Naive B cell (primary cell): ENCODE results near the gene ABL1. TPM values are rescaled to one million over a fixed set of nuclear protein-coding genes. Genes with fewer than 3 reads are reported as not detected.

ENCODE experiments used
- ATAC-seq, 2 donors: fragments of 150-1000 bp; cut with Tn5 transposase; 2 replicates each; pipeline ENCODE4 v1.10.0; 2021; ENCODE audit warnings: low read depth in 2 of 2, mild to moderate bottlenecking in 2 of 2, moderate library complexity in 2 of 2
- DNase-seq: peaks from one replicate; pipeline ENCODE4 v3.0.0; 2022
- H3K27ac Mint-ChIP-seq, 6 donors: one replicate each; pipeline ENCODE4 v1.8.0; 2020 to 2022; ENCODE audit warnings: mild to moderate bottlenecking in 6 of 6, mixed read lengths in 6 of 6, moderate library complexity in 5 of 6, inconsistent platforms in 2 of 6
- H3K27me3 Mint-ChIP-seq, 3 donors: one replicate each; pipeline ENCODE4 v1.8.0; 2021 to 2022; ENCODE audit warnings: mixed read lengths in 3 of 3, mild to moderate bottlenecking in 1 of 3
- H3K36me3 Mint-ChIP-seq, 2 donors: one replicate each; pipeline ENCODE4 v1.8.0; 2020 to 2022; ENCODE audit warnings: mixed read lengths in 2 of 2, inconsistent platforms in 1 of 2, mild to moderate bottlenecking in 1 of 2
- H3K4me1 Mint-ChIP-seq, 3 donors: one replicate each; pipeline ENCODE4 v1.8.0; 2020 to 2022; ENCODE audit warnings: mixed read lengths in 3 of 3, inconsistent platforms in 1 of 3, mild to moderate bottlenecking in 1 of 3, moderate library complexity in 1 of 3
- H3K4me3 Mint-ChIP-seq, 8 donors: one replicate each; pipeline ENCODE4 v1.8.0; 2020 to 2022; ENCODE audit warnings: mild to moderate bottlenecking in 8 of 8, mixed read lengths in 8 of 8, moderate library complexity in 8 of 8, inconsistent platforms in 2 of 8
- H3K9me3 Mint-ChIP-seq, 7 donors: one replicate each; pipeline ENCODE4 v1.8.0; 2020 to 2022; ENCODE audit warnings: mixed read lengths in 7 of 7, mild to moderate bottlenecking in 5 of 7, inconsistent platforms in 2 of 7, moderate library complexity in 1 of 7
- polyA plus RNA-seq, 6 donors: library from polyadenylated mRNA; unstranded; fragments of 300-500 nt; fragmentation: Illumina TruSeq; gene quantifications; one replicate each; pipeline ENCODE4 v1.2.3, GENCODE V29; 2021; ENCODE audit warnings: low read depth in 6 of 6

The ABL1 gene
- polyA plus RNA-seq, 6 donors from 2014 or later, result 1.2 to 18.9 (median 9.4) TPM

- peaks cover 0 to 12% (median 6%) of the 10 kb centered on the region in 7 donors for H3K9me3 Mint-ChIP-seq
- peak overlapping the region in 6 of 8 donors; percentile 79 to 95 (median 92) for H3K4me3 Mint-ChIP-seq
- H3K27me3 Mint-ChIP-seq, result no peaks in the 10 kb centered on the region
- no peak for ATAC-seq
- H3K4me1 Mint-ChIP-seq, result peaks cover 31 to 42% (median 34%) of the 10 kb centered on the region in 3 donors
- peaks cover 5 to 14% of the 10 kb centered on the region in 2 donors for H3K36me3 Mint-ChIP-seq
- DNase-seq, result no peak
- peak overlapping the region in 3 of 6 donors; percentile 65 to 98 (median 94) for H3K27ac Mint-ChIP-seq
Measured at GRCh38 chr9:130833031-130833990, 1.7 kb upstream of the ABL1 start.

DNA sequence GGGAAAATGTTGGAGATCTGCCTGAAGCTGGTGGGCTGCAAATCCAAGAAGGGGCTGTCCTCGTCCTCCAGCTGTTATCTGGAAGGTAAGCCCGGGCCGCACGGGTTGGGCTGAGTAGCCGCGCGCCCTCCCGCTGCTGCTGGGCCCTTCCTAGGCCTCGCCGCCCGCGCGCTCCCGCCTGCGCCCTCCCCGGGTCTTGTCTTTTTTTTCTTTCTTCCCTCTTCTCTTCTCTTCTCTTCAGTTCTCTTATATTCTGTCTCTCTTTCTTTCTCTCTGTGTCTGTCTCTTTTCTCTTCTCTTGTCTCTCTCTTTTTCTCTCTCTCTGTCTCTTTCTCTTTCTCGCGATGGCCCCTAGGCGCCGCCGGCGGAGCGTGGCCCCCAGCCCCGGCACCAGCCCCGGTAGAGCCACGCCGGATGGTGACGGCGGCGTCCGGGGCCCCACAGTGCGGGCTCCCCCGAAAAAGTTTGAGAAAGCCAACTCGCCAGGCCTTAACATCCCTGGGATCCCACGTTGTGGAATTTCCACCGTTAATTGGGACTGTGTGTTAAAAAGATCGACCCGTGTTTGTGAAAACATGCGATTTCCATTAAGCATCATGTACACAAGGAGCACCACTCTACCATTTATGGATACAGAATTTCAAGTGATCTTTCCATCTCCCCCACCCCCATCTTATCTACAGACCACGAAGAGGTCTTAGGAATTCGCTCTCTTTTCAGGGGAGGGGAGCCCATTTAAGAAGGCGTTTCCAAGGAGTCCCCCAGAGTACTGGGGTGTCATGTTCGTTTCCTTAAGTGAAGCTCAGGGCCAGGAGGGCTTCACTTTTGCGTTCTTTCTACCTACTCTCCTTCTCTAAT lies 616 bp downstream of the ABL1 start:
- peaks cover 0 to 8% of the 10 kb centered on the region in 2 donors for H3K36me3 Mint-ChIP-seq
- peak overlapping the region; percentile 80 to 98 (median 94) for H3K27ac Mint-ChIP-seq
- peak; percentile 23 for DNase-seq
- H3K4me3 Mint-ChIP-seq, result peak overlapping the region; percentile 85 to 99 (median 96)
- H3K9me3 Mint-ChIP-seq, result no peaks in the 10 kb centered on the region
- H3K27me3 Mint-ChIP-seq, result no peaks in the 10 kb centered on the region
- peak; percentile 33 to 44 for ATAC-seq
- peaks cover 40 to 57% (median 43%) of the 10 kb centered on the region in 3 donors for H3K4me1 Mint-ChIP-seq

DNA sequence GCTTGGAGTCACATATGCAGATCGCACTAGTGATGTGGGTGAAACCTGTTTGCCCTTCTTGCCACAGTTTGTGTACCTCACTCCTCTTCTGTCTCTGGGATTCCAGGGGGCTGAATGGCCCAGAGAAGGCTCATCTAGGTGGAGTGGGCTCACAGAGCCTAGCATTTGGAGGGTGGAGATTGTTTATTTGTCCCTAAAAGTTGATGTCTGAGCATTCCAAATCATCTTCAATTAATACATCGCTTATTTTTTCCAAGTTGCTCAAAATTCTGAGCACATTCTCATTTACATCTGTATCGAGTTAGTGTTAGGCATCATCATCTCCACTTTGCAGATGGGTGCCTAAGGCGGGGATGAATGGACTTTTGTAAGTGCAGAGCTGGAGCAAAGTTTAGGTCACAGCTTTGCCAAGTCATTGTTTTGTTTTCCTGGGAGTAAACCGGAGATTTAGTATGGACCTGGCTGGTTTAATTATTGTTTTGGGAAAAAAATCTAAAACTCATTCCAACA lies 2.0 kb downstream of the ABL1 start:
- Mint-ChIP-seq H3K9me3 (no peaks in the 10 kb centered on the region), H3K4me3 (peak overlapping the region in 7 of 8 donors; percentile 76 to 96 (median 94)), H3K4me1 (peaks cover 38 to 64% (median 45%) of the 10 kb centered on the region in 3 donors), H3K36me3 (peaks cover 0 to 8% of the 10 kb centered on the region in 2 donors), H3K27me3 (no peaks in the 10 kb centered on the region), H3K27ac (peak overlapping the region in 2 of 6 donors; percentile 56 to 94)
- no peak for DNase-seq
- ATAC-seq, result no peak

- no peaks in the 10 kb centered on the region for H3K27me3 Mint-ChIP-seq
- DNase-seq (no peak), ATAC-seq (no peak)
- H3K4me3 Mint-ChIP-seq, result peak overlapping the region in 1 of 8 donors; percentile 95
- peaks cover 0 to 8% of the 10 kb centered on the region in 2 donors for H3K36me3 Mint-ChIP-seq
- H3K4me1 Mint-ChIP-seq, result peaks cover 41 to 59% (median 50%) of the 10 kb centered on the region in 3 donors
- no peak overlapping the region for H3K27ac Mint-ChIP-seq
- no peaks in the 10 kb centered on the region for H3K9me3 Mint-ChIP-seq
Measured at GRCh38 chr9:130837643-130838042, 2.6 kb downstream of the ABL1 start.

- Mint-ChIP-seq H3K27me3 (no peaks in the 10 kb centered on the region), H3K9me3 (no peaks in the 10 kb centered on the region), H3K4me3 (peak overlapping the region in 1 of 8 donors; percentile 67), H3K36me3 (peaks cover 0 to 8% of the 10 kb centered on the region in 2 donors), H3K4me1 (peaks cover 33 to 63% (median 57%) of the 10 kb centered on the region in 3 donors), H3K27ac (peak overlapping the region in 1 of 6 donors; percentile 8)
- no peak for ATAC-seq
- DNase-seq, result no peak
Measured at GRCh38 chr9:130839132-130840111, 4.4 kb downstream of the ABL1 start.

DNA sequence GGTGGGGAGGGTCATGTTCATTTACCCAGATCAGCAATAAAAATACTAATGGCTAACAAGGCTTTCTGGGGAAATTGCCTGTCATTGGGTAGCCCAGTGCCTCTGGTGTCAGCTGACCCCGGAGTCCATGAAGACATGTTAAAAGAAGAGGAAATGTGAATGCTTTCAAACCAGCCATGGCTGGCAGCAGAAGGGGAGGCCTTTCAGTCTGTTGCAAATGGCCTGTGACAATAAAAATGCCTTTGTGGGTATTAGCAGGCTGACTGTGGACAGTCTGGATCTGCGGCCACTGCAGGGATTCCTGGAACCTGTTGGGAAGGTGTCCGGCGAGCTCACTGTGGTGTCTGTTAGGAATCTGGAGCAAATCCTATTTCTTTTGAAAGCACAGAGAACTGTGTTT lies 7.5 kb downstream of the ABL1 start:
- H3K36me3 Mint-ChIP-seq, result no peaks in the 10 kb centered on the region
- no peaks in the 10 kb centered on the region for H3K27me3 Mint-ChIP-seq
- no peaks in the 10 kb centered on the region for H3K9me3 Mint-ChIP-seq
- H3K4me3 Mint-ChIP-seq, result no peak overlapping the region
- H3K27ac Mint-ChIP-seq, result peak overlapping the region in 2 of 6 donors; percentile 22 to 67
- DNase-seq (no peak), ATAC-seq (no peak)
- H3K4me1 Mint-ChIP-seq, result peaks cover 18 to 43% (median 37%) of the 10 kb centered on the region in 3 donors

GRCh38 chr9:130843049-130843908 lies 8.2 kb downstream of the ABL1 start:
- DNase-seq, result no peak
- Mint-ChIP-seq H3K4me1 (peaks cover 18 to 38% (median 35%) of the 10 kb centered on the region in 3 donors), H3K4me3 (no peak overlapping the region), H3K27ac (peak overlapping the region in 4 of 6 donors; percentile 5 to 83 (median 11)), H3K27me3 (no peaks in the 10 kb centered on the region), H3K9me3 (no peaks in the 10 kb centered on the region), H3K36me3 (no peaks in the 10 kb centered on the region)
- no peak for ATAC-seq

GRCh38 chr9:130844044-130844451 lies 9.0 kb downstream of the ABL1 start:
- peak overlapping the region in 1 of 6 donors; percentile 11 for H3K27ac Mint-ChIP-seq
- H3K4me3 Mint-ChIP-seq, result no peak overlapping the region
- H3K4me1 Mint-ChIP-seq, result peaks cover 15 to 31% (median 29%) of the 10 kb centered on the region in 3 donors
- DNase-seq, result no peak
- no peaks in the 10 kb centered on the region for H3K27me3 Mint-ChIP-seq
- ATAC-seq, result no peak
- H3K9me3 Mint-ChIP-seq, result no peaks in the 10 kb centered on the region
- H3K36me3 Mint-ChIP-seq, result no peaks in the 10 kb centered on the region

- Mint-ChIP-seq H3K4me3 (no peak overlapping the region), H3K4me1 (peaks cover 9 to 29% (median 23%) of the 10 kb centered on the region in 3 donors), H3K27ac (no peak overlapping the region), H3K9me3 (no peaks in the 10 kb centered on the region), H3K36me3 (no peaks in the 10 kb centered on the region), H3K27me3 (no peaks in the 10 kb centered on the region)
- DNase-seq (no peak), ATAC-seq (no peak)
Measured at GRCh38 chr9:130845254-130845653, 10.2 kb downstream of the ABL1 start.

- no peaks in the 10 kb centered on the region for H3K9me3 Mint-ChIP-seq
- no peaks in the 10 kb centered on the region for H3K27me3 Mint-ChIP-seq
- ATAC-seq (no peak), DNase-seq (no peak)
- peaks cover 9 to 29% (median 23%) of the 10 kb centered on the region in 3 donors for H3K4me1 Mint-ChIP-seq
- no peaks in the 10 kb centered on the region for H3K36me3 Mint-ChIP-seq
- H3K4me3 Mint-ChIP-seq, result no peak overlapping the region
- H3K27ac Mint-ChIP-seq, result no peak overlapping the region
Measured at GRCh38 chr9:130845901-130846481, 10.9 kb downstream of the ABL1 start.
